Lower lobe of right lung (tissue), 2 donors: ENCODE measurements around the gene NPHS1. TPM values are rescaled to one million over a fixed set of nuclear protein-coding genes. Genes with fewer than 3 reads are reported as not detected.
A peak's percentile ranks its signal among the peaks of the same experiment; 100 is the strongest.

Source experiments
- ATAC-seq, 2 donors: fragments of 200-7000 bp; cut with Tn5 transposase; one replicate each; pipeline ENCODE4 v1.9.1; 2020 to 2022; ENCODE audit warnings: mild to moderate bottlenecking in 2 of 2, moderate library complexity in 2 of 2
- DNase-seq: peaks from one replicate; pipeline ENCODE4 v3.0.0-alpha.2; 2020
- H3K27ac ChIP-seq: fragments of 200-600 bp; one replicate; pipeline ENCODE4 v1.8.0; 2022
- H3K27me3 ChIP-seq: fragments of 200-600 bp; one replicate; pipeline ENCODE4 v1.8.0; 2022; ENCODE audit warnings: low read depth
- H3K36me3 ChIP-seq: fragments of 200-600 bp; one replicate; pipeline ENCODE4 v1.8.0; 2022; ENCODE audit warnings: mild to moderate bottlenecking
- H3K4me1 ChIP-seq: fragments of 200-600 bp; one replicate; pipeline ENCODE4 v1.8.0; 2022
- H3K4me3 ChIP-seq: fragments of 200-600 bp; one replicate; pipeline ENCODE4 v1.8.0; 2022; ENCODE audit warnings: mild to moderate bottlenecking
- H3K9me3 ChIP-seq: fragments of 200-600 bp; one replicate; pipeline ENCODE4 v1.8.0; 2022
- intact Hi-C: fragments of 100-400 bp; cut with DNase I; formaldehyde crosslinking; loops from one replicate; pipeline ENCODE4 v1.11.0; 2022
- total RNA-seq: library from RNA; stranded (reverse); fragmentation: NEBNext Ultra II Directional; extraction: Animal tissue kit (Norgen Biotek cat#: 25700); gene quantifications from one replicate; pipeline ENCODE4 v1.2.1, GENCODE V29; 2021
- TF ChIP-seq, protein P1 (sequence below): fragments of 200-600 bp; IDR thresholded peaks from one replicate; pipeline ENCODE4 v1.8.0; 2022; ENCODE audit warnings: antibody characterized with exemption, mild to moderate bottlenecking
- donor health status: DM: no; HTN: yes; CAD: no; lungs with severe emphysema.

NPHS1 gene
- total RNA-seq, 1 donor from 2014 or later: not detected

DNA sequence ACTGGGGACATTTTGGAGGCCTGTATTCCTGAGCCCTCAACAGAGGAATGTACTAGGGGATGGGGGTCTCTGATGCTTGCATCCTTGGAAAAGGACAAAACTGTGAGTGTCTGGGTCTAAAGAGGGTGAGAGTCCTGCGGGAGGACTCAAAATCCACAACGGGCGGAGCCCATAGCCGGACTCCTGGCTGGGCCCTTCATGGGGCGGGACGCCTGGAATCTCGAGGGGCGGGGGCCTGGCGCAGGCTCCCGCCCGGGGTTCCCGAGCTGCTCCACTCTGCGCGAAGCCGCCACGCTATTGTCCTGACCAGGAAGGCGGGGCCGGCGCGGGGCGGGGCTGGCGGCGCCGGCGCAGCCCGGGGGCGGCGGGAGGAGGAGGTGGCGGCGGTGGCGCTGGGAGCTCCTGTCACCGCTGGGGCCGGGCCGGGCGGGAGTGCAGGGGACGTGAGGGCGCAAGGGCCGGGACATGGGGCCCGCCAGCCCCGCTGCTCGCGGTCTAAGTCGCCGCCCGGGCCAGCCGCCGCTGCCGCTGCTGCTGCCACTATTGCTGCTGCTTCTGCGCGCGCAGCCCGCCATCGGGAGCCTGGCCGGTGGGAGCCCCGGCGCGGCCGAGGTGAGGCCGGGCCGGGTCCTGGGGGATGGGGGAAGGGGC lies 16.0 kb upstream of the NPHS1 start, which contains the start of gene APLP1:
Gene APLP1 (plus strand): TSS at position 403 of the 651 bp plus-strand sequence. CDS start 63 bp downstream, at position 466.
- TF ChIP-seq, protein P1, sequence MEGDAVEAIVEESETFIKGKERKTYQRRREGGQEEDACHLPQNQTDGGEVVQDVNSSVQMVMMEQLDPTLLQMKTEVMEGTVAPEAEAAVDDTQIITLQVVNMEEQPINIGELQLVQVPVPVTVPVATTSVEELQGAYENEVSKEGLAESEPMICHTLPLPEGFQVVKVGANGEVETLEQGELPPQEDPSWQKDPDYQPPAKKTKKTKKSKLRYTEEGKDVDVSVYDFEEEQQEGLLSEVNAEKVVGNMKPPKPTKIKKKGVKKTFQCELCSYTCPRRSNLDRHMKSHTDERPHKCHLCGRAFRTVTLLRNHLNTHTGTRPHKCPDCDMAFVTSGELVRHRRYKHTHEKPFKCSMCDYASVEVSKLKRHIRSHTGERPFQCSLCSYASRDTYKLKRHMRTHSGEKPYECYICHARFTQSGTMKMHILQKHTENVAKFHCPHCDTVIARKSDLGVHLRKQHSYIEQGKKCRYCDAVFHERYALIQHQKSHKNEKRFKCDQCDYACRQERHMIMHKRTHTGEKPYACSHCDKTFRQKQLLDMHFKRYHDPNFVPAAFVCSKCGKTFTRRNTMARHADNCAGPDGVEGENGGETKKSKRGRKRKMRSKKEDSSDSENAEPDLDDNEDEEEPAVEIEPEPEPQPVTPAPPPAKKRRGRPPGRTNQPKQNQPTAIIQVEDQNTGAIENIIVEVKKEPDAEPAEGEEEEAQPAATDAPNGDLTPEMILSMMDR: no peak
- Histone ChIP-seq H3K36me3 (no peaks in the 10 kb centered on the region), H3K4me3 (peak within 1 kb of the TSS; percentile 56), H3K9me3 (no peaks in the 10 kb centered on the region), H3K27ac (no peak within 1 kb of the TSS), H3K27me3 (peaks cover 34% of the 10 kb centered on the region), H3K4me1 (peaks cover 18% of the 10 kb centered on the region)
- ATAC-seq: peak; percentile 88 to 93
- intact Hi-C loops: no loop called here
- peak; percentile 80 for DNase-seq

DNA sequence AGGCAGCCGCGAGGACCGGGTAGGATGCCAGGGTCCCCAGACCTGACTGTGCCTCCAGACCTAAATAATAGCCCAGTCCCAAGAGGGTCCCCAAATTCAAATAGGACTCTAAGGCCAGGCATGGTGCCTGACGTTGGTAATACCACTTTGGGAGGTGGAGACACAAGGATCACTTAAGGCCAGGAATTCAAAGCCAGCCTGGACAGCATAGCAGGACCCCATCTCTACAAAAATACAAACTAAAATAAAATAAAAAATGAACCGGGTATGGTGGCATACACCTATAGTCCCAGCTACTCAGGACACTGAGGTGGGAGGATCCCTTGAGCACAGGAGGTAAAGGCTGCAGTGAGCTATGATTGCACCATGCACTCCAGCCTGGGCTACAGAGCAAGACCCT lies 10.7 kb upstream of the NPHS1 start:
- TF ChIP-seq, protein P1: no peak
- no peaks in the 10 kb centered on the region for H3K36me3 ChIP-seq
- ATAC-seq (no peak), DNase-seq (no peak)
- no peaks in the 10 kb centered on the region for H3K9me3 ChIP-seq
- no peak overlapping the region for H3K27ac ChIP-seq
- H3K4me1 ChIP-seq: no peaks in the 10 kb centered on the region
- no peak overlapping the region for H3K4me3 ChIP-seq
- intact Hi-C loops: no loop called here
- H3K27me3 ChIP-seq: peaks cover 50% of the 10 kb centered on the region

DNA sequence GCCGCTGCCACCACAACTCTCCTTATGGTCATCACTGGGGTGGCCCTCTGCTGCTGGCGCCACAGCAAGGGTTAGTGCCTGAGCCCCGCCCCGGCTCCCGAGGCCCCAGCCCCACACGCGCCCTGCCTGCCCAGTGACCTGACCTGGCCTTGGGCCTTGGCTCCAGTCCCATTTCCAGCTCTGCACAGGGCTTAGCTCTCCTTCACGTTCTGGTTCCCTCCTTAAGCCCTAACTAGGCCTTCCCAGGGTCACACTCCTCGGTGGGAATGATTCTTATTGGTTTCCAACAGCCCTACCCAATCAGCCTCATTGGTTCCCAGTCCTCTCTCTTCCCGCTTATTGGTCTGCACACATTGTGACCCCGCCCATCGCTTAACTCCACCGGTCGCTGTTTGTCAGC lies 10.2 kb upstream of the NPHS1 start:
- intact Hi-C loops: no loop called here
- DNase-seq (no peak), ATAC-seq (no peak)
- H3K36me3 ChIP-seq: no peaks in the 10 kb centered on the region
- peaks cover 53% of the 10 kb centered on the region for H3K27me3 ChIP-seq
- TF ChIP-seq, protein P1: no peak
- no peaks in the 10 kb centered on the region for H3K9me3 ChIP-seq
- H3K4me3 ChIP-seq: no peak overlapping the region
- H3K27ac ChIP-seq: no peak overlapping the region
- no peaks in the 10 kb centered on the region for H3K4me1 ChIP-seq

DNA sequence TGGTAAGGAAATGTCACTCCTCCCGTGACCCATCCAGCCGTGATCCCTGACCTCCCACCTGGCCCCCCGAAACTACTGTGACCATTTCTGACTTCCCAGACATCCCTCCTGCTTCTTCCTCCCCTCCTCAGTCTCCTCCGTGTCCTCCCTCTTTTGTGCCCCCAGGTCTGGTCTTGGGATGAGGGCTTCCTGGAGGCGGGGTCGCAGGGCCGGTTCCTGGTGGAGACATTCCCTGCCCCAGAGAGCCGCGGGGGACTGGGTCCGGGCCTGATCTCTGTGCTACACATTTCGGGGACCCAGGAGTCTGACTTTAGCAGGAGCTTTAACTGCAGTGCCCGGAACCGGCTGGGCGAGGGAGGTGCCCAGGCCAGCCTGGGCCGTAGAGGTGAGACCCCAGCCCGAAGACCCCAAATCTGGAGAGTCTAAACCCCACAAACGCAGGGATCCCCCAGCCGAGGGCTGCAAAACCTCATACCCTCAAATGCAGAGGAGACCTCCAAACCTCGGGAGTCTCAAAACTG lies 9.4 kb upstream of the NPHS1 start:
- TF ChIP-seq, protein P1: no peak
- intact Hi-C loops: no loop called here
- Histone ChIP-seq H3K4me3 (no peak overlapping the region), H3K36me3 (no peaks in the 10 kb centered on the region), H3K4me1 (peaks cover 6% of the 10 kb centered on the region), H3K27me3 (peaks cover 62% of the 10 kb centered on the region), H3K9me3 (no peaks in the 10 kb centered on the region), H3K27ac (no peak overlapping the region)
- DNase-seq (no peak), ATAC-seq (no peak)

DNA sequence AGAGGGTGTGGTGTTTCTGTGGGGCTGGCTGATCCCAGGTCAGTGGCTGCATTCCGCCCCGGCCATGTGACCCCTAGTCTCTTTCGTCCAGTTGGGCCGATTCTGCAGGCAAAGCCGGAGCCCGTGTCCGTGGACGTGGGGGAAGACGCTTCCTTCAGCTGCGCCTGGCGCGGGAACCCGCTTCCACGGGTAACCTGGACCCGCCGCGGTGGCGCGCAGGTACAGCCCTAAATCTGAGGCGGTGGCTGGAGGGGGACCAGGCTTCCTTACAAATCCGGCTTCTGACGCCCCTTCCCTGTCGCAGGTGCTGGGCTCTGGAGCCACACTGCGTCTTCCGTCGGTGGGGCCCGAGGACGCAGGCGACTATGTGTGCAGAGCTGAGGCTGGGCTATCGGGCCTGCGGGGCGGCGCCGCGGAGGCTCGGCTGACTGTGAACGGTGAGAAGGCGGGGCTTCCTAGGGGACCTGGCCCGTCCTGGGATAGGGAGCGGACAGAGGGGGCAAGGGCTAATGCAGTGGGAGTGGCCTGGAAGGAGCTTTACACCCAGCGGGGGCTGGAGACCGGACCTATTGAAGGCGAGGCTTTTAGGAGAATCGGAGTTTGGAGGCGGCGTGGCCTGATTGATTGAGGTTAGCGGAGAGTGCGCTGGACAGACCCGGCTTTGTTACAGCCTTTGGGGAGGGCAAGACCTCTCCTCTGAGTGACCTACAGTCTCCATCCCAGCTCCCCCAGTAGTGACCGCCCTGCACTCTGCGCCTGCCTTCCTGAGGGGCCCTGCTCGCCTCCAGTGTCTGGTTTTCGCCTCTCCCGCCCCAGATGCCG lies 8.7 kb upstream of the NPHS1 start:
- DNase-seq (no peak), ATAC-seq (peak; percentile 35 to 37)

More for the DNA sequence above, 8.7 kb upstream of the NPHS1 start:
- Histone ChIP-seq H3K4me1 (peaks cover 12% of the 10 kb centered on the region), H3K27me3 (peaks cover 68% of the 10 kb centered on the region), H3K4me3 (no peak overlapping the region), H3K9me3 (no peaks in the 10 kb centered on the region), H3K36me3 (no peaks in the 10 kb centered on the region), H3K27ac (no peak overlapping the region)
- TF ChIP-seq, protein P1: no peak
- intact Hi-C loops: no loop called here
